BLaER1 treated with 17β-estradiol and CSF1 and Interleukin-3, amounts not matched to agents 10 nM and 100 nM (cell line): Measurements from ENCODE around the gene HTATSF1.

ENCODE experiments used
- H3K27ac ChIP-seq, 11 experiments: shearing (Covaris generic); formaldehyde crosslinking; 2 replicates each; pipeline ENCODE4 v1.8.1; 2022
- H3K27me3 ChIP-seq, 11 experiments: shearing (Covaris generic); formaldehyde crosslinking; 2 replicates each; pipeline ENCODE4 v1.8.1; 2022
- H3K36me3 ChIP-seq, 11 experiments: shearing (Covaris generic); formaldehyde crosslinking; 2 replicates each; pipeline ENCODE4 v1.8.1; 2022
- H3K4me1 ChIP-seq, 10 experiments: shearing (Covaris generic); formaldehyde crosslinking; 2 replicates each; pipeline ENCODE4 v1.8.1; 2022
- H3K4me2 ChIP-seq, 11 experiments: shearing (Covaris generic); formaldehyde crosslinking; 2 replicates each; pipeline ENCODE4 v1.8.1; 2022
- H3K4me3 ChIP-seq, 10 experiments: shearing (Covaris generic); formaldehyde crosslinking; 2 replicates each; pipeline ENCODE4 v1.8.1; 2022
- H3K9ac ChIP-seq, 11 experiments: shearing (Covaris generic); formaldehyde crosslinking; 2 replicates each; pipeline ENCODE4 v1.8.1; 2022
- H3K9me3 ChIP-seq, 11 experiments: shearing (Covaris generic); formaldehyde crosslinking; replicated peaks in 1 of 11; 2 replicates each; pipeline ENCODE4 v1.8.1; 2022
- H4K20me1 ChIP-seq, 11 experiments: shearing (Covaris generic); formaldehyde crosslinking; 2 replicates each; pipeline ENCODE4 v1.8.1; 2022
- Cebpa-rat ChIP-seq, 11 experiments: shearing (Covaris generic); IDR thresholded peaks; 2 replicates each; pipeline ENCODE4 v1.8.1; 2022

Gene HTATSF1

DNA sequence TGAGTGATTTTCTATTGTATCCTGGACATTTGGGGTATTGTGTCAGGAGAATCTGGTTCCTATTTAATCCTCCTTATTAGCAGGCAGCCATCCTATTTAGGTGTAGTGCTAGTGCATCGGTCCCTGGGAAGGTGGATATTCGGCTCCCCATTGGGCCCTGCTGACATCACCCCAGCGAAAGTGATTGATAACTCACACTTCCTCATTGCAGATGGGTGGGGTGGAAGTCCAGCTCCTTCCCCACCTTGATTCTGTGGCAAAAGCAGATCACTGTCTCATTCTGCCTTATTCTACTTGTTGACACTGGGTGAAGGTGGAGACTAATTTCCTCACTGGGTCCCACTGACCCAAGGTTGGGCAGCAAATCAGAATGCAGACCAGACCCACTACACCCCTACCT lies 32.8 kb upstream of the HTATSF1 start:
- H3K4me1 ChIP-seq: no peaks in the 10 kb centered on the region
- H3K27ac ChIP-seq: no peak overlapping the region
- H3K27me3 ChIP-seq: peaks cover 78 to 99% (median 95%) of the 10 kb centered on the region in 11 experiments
- H3K9me3 ChIP-seq: no peaks in the 10 kb centered on the region; a peak in 1 of 22 replicates
- H3K36me3 ChIP-seq: no peaks in the 10 kb centered on the region
- no peaks in the 10 kb centered on the region; a peak in 1 of 22 replicates for H4K20me1 ChIP-seq
- H3K4me2 ChIP-seq: no peak overlapping the region
- no peak overlapping the region for H3K4me3 ChIP-seq
- no peak for TF ChIP-seq Cebpa-rat (IDR thresholded peaks at IDR 0.05)
- H3K9ac ChIP-seq: no peak overlapping the region

DNA sequence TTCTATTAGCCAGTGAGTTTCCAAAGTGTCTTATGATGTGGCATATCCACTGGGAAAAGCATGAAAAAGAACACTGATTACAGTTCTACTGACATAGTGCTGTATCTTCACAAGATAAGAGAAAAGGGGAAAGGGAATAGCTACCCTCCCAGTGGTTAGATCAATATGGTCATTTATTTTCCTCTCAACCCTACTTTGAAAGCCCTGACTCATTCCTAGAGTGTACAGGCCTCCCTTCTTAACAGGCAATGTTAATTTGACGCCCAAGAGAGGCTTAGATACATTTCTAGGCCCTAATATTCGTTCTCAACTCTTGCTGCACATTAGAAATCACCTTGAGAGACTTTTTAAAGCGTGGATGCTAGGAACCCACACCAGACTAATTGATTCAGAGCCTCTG lies 30.1 kb upstream of the HTATSF1 start:
- Histone ChIP-seq H3K27me3 (peaks cover 86 to 98% (median 96%) of the 10 kb centered on the region in 11 experiments), H3K4me1 (no peaks in the 10 kb centered on the region), H3K4me2 (no peak overlapping the region), H3K9ac (no peak overlapping the region), H3K9me3 (peaks cover 0 to 14% (median 5%) of the 10 kb centered on the region in 11 experiments; a peak in 12 of 22 replicates), H3K36me3 (no peaks in the 10 kb centered on the region), H3K4me3 (no peak overlapping the region), H3K27ac (no peak overlapping the region), H4K20me1 (no peaks in the 10 kb centered on the region)
- no peak for TF ChIP-seq Cebpa-rat (IDR thresholded peaks at IDR 0.05)

DNA sequence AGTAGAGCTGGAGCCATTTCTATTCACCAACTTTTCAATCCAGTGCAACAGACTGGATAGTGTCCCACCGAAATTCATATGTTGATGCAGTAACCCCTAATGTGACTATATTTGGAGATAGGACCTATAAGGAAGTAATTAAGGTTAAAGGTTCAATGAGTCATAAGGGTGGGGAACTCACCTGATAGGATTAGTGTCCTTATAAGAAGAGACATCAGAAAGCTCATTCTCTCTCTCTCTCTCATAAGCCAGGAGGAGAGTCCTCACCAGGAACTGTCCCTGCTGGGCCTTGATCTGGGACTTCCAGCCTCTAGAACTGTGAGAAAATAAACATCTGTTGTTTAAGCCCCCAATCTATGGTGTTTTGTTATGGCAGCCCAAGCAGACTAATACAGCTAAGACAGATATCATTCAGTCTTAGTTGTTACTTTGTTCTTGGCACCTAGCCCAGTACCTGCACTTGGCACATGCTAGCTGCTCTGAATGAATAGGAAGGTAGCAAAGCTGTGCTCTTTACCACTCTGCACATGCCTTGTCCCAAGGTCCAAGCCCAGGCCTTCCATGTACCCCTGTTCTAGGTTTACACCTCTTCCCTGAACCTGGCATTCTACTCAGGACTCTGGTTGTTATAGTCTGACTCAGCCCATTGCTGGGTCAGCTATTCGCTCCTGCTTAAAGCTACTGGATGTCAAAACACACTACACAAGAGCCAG lies 28.8 kb upstream of the HTATSF1 start:
- Histone ChIP-seq H3K36me3 (no peaks in the 10 kb centered on the region), H3K9me3 (peaks cover 5 to 26% (median 14%) of the 10 kb centered on the region in 11 experiments; a peak in 20 of 22 replicates), H4K20me1 (no peaks in the 10 kb centered on the region), H3K27me3 (peaks cover 86 to 98% (median 95%) of the 10 kb centered on the region in 11 experiments), H3K27ac (no peak overlapping the region), H3K9ac (no peak overlapping the region), H3K4me3 (no peak overlapping the region), H3K4me1 (peaks cover 0 to 5% (median 4%) of the 10 kb centered on the region in 10 experiments; a peak in 9 of 20 replicates), H3K4me2 (no peak overlapping the region)
- no peak for TF ChIP-seq Cebpa-rat (IDR thresholded peaks at IDR 0.05)

DNA sequence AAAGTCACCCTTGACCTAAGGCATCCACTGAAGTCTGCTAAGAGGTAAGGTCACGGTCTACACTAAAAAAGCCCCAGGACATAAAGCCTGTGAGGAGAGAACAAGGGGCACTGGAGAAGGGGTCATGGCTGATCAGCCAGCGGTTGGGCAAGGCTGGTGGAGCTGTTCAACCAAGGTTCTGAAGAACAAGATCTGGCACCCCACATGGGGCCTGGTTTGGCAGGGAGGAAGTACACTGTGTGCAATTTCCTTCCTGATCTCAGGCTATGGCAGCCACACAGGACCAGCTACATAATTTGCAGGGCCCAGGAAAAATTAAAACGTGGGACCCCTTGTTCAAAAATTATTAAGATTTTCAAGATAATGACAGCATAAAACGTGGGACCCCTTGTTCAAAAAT lies 23.7 kb upstream of the HTATSF1 start:
- Histone ChIP-seq H3K4me1 (peaks cover 0 to 13% (median 11%) of the 10 kb centered on the region in 10 experiments; a peak in 11 of 20 replicates), H3K36me3 (no peaks in the 10 kb centered on the region), H4K20me1 (0 out of 22 replicates have a peak, but pooled peaks cover 0 to 4% (median 0%) of the 10 kb centered on the region in 11 experiments), H3K9me3 (peaks cover 8 to 36% (median 20%) of the 10 kb centered on the region in 11 experiments; a peak in 20 of 22 replicates), H3K27ac (peak overlapping the region in 7 of 11 experiments; percentile 8 to 60 (median 48); a peak in 9 of 22 replicates), H3K4me2 (peak overlapping the region in 8 of 11 experiments; percentile 12 to 55 (median 34); a peak in 13 of 22 replicates), H3K9ac (no peak overlapping the region), H3K27me3 (peaks cover 91 to 100% (median 98%) of the 10 kb centered on the region in 11 experiments), H3K4me3 (peak overlapping the region in 2 of 10 experiments; percentile 31 to 34; a peak in 3 of 20 replicates)
- peak in 3 of 11 experiments; percentile 27 to 47 (median 28); a peak in 3 of 22 replicates for TF ChIP-seq Cebpa-rat (IDR thresholded peaks at IDR 0.05)

DNA sequence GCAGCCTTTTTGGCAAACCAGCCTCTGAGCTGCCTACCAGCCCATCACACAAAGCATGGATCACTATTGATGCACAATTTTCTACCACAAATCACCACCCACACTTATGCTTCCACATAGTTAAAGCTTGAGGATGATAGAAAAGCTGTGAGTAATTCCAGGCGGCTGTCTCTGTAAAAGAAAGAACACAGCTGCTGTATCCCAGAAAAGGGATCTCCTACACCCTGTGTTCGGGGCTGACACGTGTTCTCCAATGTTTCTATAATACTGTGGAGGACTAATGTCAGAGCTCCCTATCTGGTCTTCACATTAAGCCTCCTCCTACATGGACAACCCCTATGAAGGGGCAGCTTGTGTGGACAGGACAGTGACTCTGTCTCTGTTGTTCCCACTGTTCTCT lies 22.2 kb upstream of the HTATSF1 start:
- Histone ChIP-seq H4K20me1 (0 out of 22 replicates have a peak, but pooled peaks cover 0 to 4% (median 0%) of the 10 kb centered on the region in 11 experiments), H3K4me1 (peaks cover 0 to 13% (median 11%) of the 10 kb centered on the region in 10 experiments; a peak in 11 of 20 replicates), H3K9me3 (peaks cover 8 to 36% (median 20%) of the 10 kb centered on the region in 11 experiments; a peak in 20 of 22 replicates), H3K27ac (no peak overlapping the region), H3K4me2 (no peak overlapping the region), H3K27me3 (peaks cover 92 to 100% (median 98%) of the 10 kb centered on the region in 11 experiments), H3K9ac (no peak overlapping the region), H3K36me3 (no peaks in the 10 kb centered on the region), H3K4me3 (no peak overlapping the region)
- TF ChIP-seq Cebpa-rat (IDR thresholded peaks at IDR 0.05): no peak

DNA sequence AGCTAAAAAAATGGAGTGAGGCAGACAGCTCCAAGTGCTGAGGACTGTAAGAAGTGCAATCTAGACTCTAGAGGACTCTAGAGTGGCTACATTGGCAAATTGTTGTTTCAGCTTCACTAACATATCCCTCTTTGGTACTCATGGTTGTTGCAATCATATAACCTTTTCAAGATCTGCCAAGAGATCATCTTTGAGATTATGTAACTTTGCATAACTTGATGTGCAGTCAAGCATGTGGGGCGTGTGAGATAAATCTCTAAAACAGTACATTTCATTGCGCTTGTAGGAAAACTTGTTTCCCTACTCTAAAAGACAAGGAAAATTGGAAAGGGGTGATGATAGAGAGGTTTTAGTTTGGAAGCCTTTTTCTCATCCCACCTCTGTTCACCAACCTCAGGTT lies 20.9 kb upstream of the HTATSF1 start:
- no peak for TF ChIP-seq Cebpa-rat (IDR thresholded peaks at IDR 0.05)
- H3K27me3 ChIP-seq: peaks cover 93 to 100% (median 98%) of the 10 kb centered on the region in 11 experiments
- no peak overlapping the region for H3K4me3 ChIP-seq
- H3K9ac ChIP-seq: no peak overlapping the region
- no peak overlapping the region for H3K27ac ChIP-seq
- H3K4me1 ChIP-seq: peaks cover 0 to 13% (median 11%) of the 10 kb centered on the region in 10 experiments; a peak in 11 of 20 replicates
- no peaks in the 10 kb centered on the region for H3K36me3 ChIP-seq
- peaks cover 0 to 4% (median 0%) of the 10 kb centered on the region in 11 experiments; a peak in 1 of 22 replicates for H4K20me1 ChIP-seq
- peaks cover 8 to 30% (median 20%) of the 10 kb centered on the region in 11 experiments; a peak in 20 of 22 replicates for H3K9me3 ChIP-seq
- no peak overlapping the region for H3K4me2 ChIP-seq

DNA sequence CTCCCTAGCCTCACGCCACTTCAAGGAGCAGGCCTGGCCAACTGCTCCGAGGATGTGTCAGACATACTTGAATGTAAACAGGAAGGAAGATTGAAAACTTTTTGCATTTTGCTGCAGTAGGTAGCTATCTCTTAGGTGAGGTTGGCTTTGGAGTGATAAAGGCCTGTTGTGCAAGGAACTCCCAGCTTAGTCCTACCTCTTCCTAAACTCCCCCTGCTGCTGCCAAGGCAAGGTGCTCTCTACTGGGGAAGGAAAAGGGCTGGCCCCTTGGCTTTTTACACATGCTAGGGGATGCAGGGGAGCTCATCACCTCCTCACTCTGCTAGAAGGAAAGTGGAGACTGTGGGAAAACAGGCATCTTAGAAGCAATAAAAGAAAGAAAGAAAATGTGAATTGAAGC lies 20.4 kb upstream of the HTATSF1 start:
- H4K20me1 ChIP-seq: peaks cover 0 to 4% (median 0%) of the 10 kb centered on the region in 11 experiments; a peak in 1 of 22 replicates
- peaks cover 93 to 100% (median 98%) of the 10 kb centered on the region in 11 experiments for H3K27me3 ChIP-seq
- no peak overlapping the region for H3K4me2 ChIP-seq
- no peaks in the 10 kb centered on the region for H3K36me3 ChIP-seq
- peaks cover 0 to 13% (median 11%) of the 10 kb centered on the region in 10 experiments; a peak in 11 of 20 replicates for H3K4me1 ChIP-seq
- no peak for TF ChIP-seq Cebpa-rat (IDR thresholded peaks at IDR 0.05)
- H3K9ac ChIP-seq: no peak overlapping the region
- H3K4me3 ChIP-seq: no peak overlapping the region
- no peak overlapping the region for H3K27ac ChIP-seq
- H3K9me3 ChIP-seq: peaks cover 8 to 25% (median 20%) of the 10 kb centered on the region in 11 experiments; a peak in 20 of 22 replicates

DNA sequence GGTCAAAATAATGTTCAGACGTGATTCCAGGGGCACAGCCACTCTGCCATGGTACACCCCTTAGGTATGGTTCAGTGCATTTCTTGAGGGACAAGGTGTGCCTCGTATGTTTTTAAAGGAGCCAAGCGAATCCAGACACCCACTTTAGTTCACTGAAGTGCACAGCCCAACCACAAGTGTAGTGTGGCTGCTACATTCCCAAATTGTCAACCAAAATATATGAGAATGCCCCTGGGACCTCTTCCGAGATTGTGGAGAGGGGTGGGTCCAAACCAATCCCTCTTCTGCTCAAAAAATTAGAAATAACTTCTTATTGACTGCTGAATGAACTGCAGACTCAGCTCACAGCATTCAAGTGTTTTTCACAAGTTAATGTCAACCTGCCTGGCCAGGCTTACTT lies 17.0 kb upstream of the HTATSF1 start:
- no peak overlapping the region for H3K27ac ChIP-seq
- no peak for TF ChIP-seq Cebpa-rat (IDR thresholded peaks at IDR 0.05)
- no peaks in the 10 kb centered on the region for H3K36me3 ChIP-seq
- H3K9ac ChIP-seq: no peak overlapping the region
- H3K27me3 ChIP-seq: peaks cover 95 to 100% (median 100%) of the 10 kb centered on the region in 11 experiments
- peaks cover 0 to 4% (median 0%) of the 10 kb centered on the region in 11 experiments; a peak in 1 of 22 replicates for H4K20me1 ChIP-seq
- H3K4me3 ChIP-seq: no peak overlapping the region
- no peaks in the 10 kb centered on the region for H3K4me1 ChIP-seq
- no peak overlapping the region for H3K4me2 ChIP-seq
- no peaks in the 10 kb centered on the region for H3K9me3 ChIP-seq

DNA sequence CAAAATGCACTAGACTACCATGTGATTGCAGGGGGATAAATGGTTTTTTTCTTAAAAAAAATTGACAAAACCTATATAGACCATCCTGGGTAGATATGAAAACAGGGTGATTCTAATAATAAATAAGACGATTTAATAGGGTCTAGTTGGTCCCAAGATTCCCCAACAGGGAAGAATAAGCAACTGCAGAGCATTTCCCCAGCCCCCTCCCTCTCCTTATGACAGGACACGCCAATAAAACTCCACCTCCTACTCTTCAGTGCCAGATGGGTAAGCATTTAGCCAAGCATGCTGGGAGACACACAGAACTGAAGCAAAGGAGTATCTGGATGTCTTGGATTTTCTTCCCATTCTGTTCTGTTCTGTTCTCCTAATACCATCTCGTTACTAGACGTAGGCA lies 9.7 kb upstream of the HTATSF1 start, which contains the start of gene BRS3:
TSS of gene BRS3 (plus strand) at position 301 of the 400 bp plus-strand sequence. CDS start 168 bp downstream, outside the sequence.
- no peak for TF ChIP-seq Cebpa-rat (IDR thresholded peaks at IDR 0.05)
- no peaks in the 10 kb centered on the region for H3K9me3 ChIP-seq
- no peaks in the 10 kb centered on the region for H3K36me3 ChIP-seq
- no peak within 1 kb of the TSS for H3K4me3 ChIP-seq
- H3K4me2 ChIP-seq: no peak within 1 kb of the TSS
- H3K4me1 ChIP-seq: no peaks in the 10 kb centered on the region
- H3K9ac ChIP-seq: no peak within 1 kb of the TSS
- H3K27ac ChIP-seq: no peak within 1 kb of the TSS
- H3K27me3 ChIP-seq: peaks cover 94 to 100% (median 99%) of the 10 kb centered on the region in 11 experiments
- H4K20me1 ChIP-seq: no peaks in the 10 kb centered on the region
